Stimulated activated CD4-positive, alpha-beta T cell treated with anti-CD3 and anti-CD28 coated beads, Interleukin-1b, Interleukin-23, amount 100 ng/mL, for 48 hours (primary cell): ENCODE results near the gene MSS51.
"Not testable (repeated sequence)": the region's sequence is repeated elsewhere in the genome, so short reads cannot be mapped to it uniquely, and the experiment has no call there.

Source experiments
- DNase-seq: peaks from one replicate; pipeline ENCODE4 v3.0.0-alpha.2; 2020

MSS51 gene

GRCh38 chr10:73413528-73414229, 19.7 kb downstream of the MSS51 start, which contains the start of gene ANXA7:
ANXA7 (minus strand) TSS chr10:73414058; CDS start chr10:73400856, 13,202 bp downstream.
- peak; percentile 92 for DNase-seq

GRCh38 chr10:73413108-73413527, 20.2 kb downstream of the MSS51 start:
- DNase-seq, result peak; percentile 51

- no peak for DNase-seq
Observed at GRCh38 chr10:73410897-73411296, 22.5 kb downstream of the MSS51 start.

GRCh38 chr10:73408978-73409521, 24.3 kb downstream of the MSS51 start:
- DNase-seq, result no peak

GRCh38 chr10:73408061-73408460, 25.3 kb downstream of the MSS51 start:
- DNase-seq, result no peak

- DNase-seq, result no peak
Observed at GRCh38 chr10:73407495-73407894, 25.9 kb downstream of the MSS51 start.

- no peak for DNase-seq
Observed at GRCh38 chr10:73406846-73407245, 26.5 kb downstream of the MSS51 start.

GRCh38 chr10:73405556-73405955, 27.8 kb downstream of the MSS51 start:
- DNase-seq, result no peak

GRCh38 chr10:73404690-73405089, 28.7 kb downstream of the MSS51 start:
- no peak for DNase-seq

GRCh38 chr10:73401636-73402035, 31.7 kb downstream of the MSS51 start:
- no peak for DNase-seq

- no peak for DNase-seq
Observed at GRCh38 chr10:73399063-73399462, 34.3 kb downstream of the MSS51 start.

- DNase-seq, result no peak
Observed at GRCh38 chr10:73398024-73398423, 35.3 kb downstream of the MSS51 start.

- not testable (repeated sequence) for DNase-seq
Observed at GRCh38 chr10:73394325-73394724, 39.0 kb downstream of the MSS51 start.

- no peak for DNase-seq
Observed at GRCh38 chr10:73388228-73388627, 45.1 kb downstream of the MSS51 start.

- no peak for DNase-seq
Observed at GRCh38 chr10:73386583-73386982, 46.8 kb downstream of the MSS51 start.

GRCh38 chr10:73379064-73379748, 54.2 kb downstream of the MSS51 start:
- DNase-seq, result no peak

GRCh38 chr10:73376679-73377078, 56.7 kb downstream of the MSS51 start:
- no peak for DNase-seq
